A549 (cell line): Measurements from ENCODE around the gene RNASE7. TPM values are rescaled to one million over a fixed set of nuclear protein-coding genes. Genes with fewer than 3 reads are reported as not detected.

Source experiments
- ATAC-seq, 2 experiments: fragments of 200-7000 bp in 1 of 2; fragments of >200 bp in 1 of 2; cut with Nextera tagmentation in 1 of 2; cut with Tn5 transposase in 1 of 2; 3 replicates each; pipeline versions ENCODE4 v1.8.0 to v1.9.1; 2018 to 2020; ENCODE audit warnings: mild to moderate bottlenecking in 1 of 2, moderate library complexity in 1 of 2
- CTCF ChIA-PET: fragments of 300-600 bp; sonication (Branson Sonifier 250); formaldehyde crosslinking; extraction: SDS; loops from one replicate; lab custom pipeline; 2021; ENCODE audit warnings: antibody characterized with exemption, inconsistent platforms; lab: Yijun Ruan, JAX
- POLR2A ChIA-PET: fragments of 350-600 bp; formaldehyde crosslinking; extraction: SDS; loops from one replicate; lab custom pipeline; 2021; ENCODE audit warnings: antibody characterized with exemption, inconsistent platforms; lab: Yijun Ruan, JAX
- DNase-seq, 2 experiments: peaks; one replicate each; pipeline versions ENCODE4 v3.0.0 to v3.0.0-alpha.2; 2011 to 2016; ENCODE audit warnings: low read depth in 1 of 2, low spot score in 1 of 2
- FAIRE-seq: peaks from 2 replicates; lab custom pipeline; 2011; peaks lifted over from hg19 to GRCh38; lab: Jason Lieb, UNC
- H3K27ac ChIP-seq, 2 experiments: fragments of >200 bp; sonication (Bioruptor Twin); formaldehyde crosslinking; 3 replicates each; pipeline ENCODE4 v1.5.1; 2016 to 2017
- H3K4me1 ChIP-seq: fragments of >200 bp; sonication (Bioruptor Twin); formaldehyde crosslinking; 3 replicates; pipeline ENCODE4 v1.6.1; 2016
- H3K4me2 ChIP-seq: fragments of >200 bp; sonication (Bioruptor Twin); formaldehyde crosslinking; 3 replicates; pipeline ENCODE4 v1.6.1; 2016
- H3K4me3 ChIP-seq: fragments of >200 bp; sonication (Bioruptor Twin); formaldehyde crosslinking; 3 replicates; pipeline ENCODE4 v1.5.1; 2016
- H3K9me3 ChIP-seq: fragments of >200 bp; sonication (Bioruptor Twin); formaldehyde crosslinking; 3 replicates; pipeline ENCODE4 v1.6.1; 2016
- BHLHE40 ChIP-seq: IDR thresholded peaks from 2 replicates; pipeline ENCODE4 v1.6.1; 2012; ENCODE audit warnings: low read depth, low read length, inconsistent platforms
- CBX2 ChIP-seq: fragments of 200-600 bp; sonication (generic); IDR thresholded peaks from 2 replicates; pipeline ENCODE4 v1.6.1; 2016; ENCODE audit warnings: low read depth, mild to moderate bottlenecking, borderline replicate concordance
- CHD4 ChIP-seq: fragments of 200-600 bp; sonication (generic); IDR thresholded peaks from 2 replicates; pipeline ENCODE4 v1.6.1; 2016; ENCODE audit warnings: antibody characterized with exemption, mild to moderate bottlenecking, borderline replicate concordance
- EHF ChIP-seq: fragments of 250-450 bp; sonication (Bioruptor Pico); IDR thresholded peaks from 2 replicates; pipeline ENCODE4 v1.5.0; 2020; ENCODE audit warnings: mild to moderate bottlenecking
- FOSB ChIP-seq: fragments of 250-450 bp; sonication (Bioruptor Pico); IDR thresholded peaks from 2 replicates; pipeline ENCODE4 v1.5.0; 2020; ENCODE audit warnings: mild to moderate bottlenecking, moderate library complexity
- FOXS1 ChIP-seq: fragments of 250-450 bp; sonication (Bioruptor Pico); IDR thresholded peaks from 2 replicates; pipeline ENCODE4 v1.5.0; 2020; ENCODE audit warnings: mild to moderate bottlenecking, moderate library complexity
- HES2 ChIP-seq: fragments of >200 bp; sonication (Bioruptor Twin); formaldehyde crosslinking; IDR thresholded peaks from 2 replicates; pipeline ENCODE4 v1.6.1; 2016
- HMGXB4 ChIP-seq: fragments of 250-450 bp; sonication (Bioruptor Pico); IDR thresholded peaks from 2 replicates; pipeline ENCODE4 v1.5.0; 2021; ENCODE audit warnings: mild to moderate bottlenecking, moderate library complexity, borderline replicate concordance
- HOXA7 ChIP-seq: fragments of 250-450 bp; sonication (Bioruptor Pico); IDR thresholded peaks from 2 replicates; pipeline ENCODE4 v1.5.0; 2020; ENCODE audit warnings: mild to moderate bottlenecking, moderate library complexity
- HOXB13 ChIP-seq: fragments of 250-450 bp; sonication (Bioruptor Pico); IDR thresholded peaks from 2 replicates; pipeline ENCODE4 v1.5.0; 2020; ENCODE audit warnings: low read depth, mild to moderate bottlenecking, moderate library complexity
- JUN ChIP-seq, 2 experiments: fragments of >200 bp; sonication (Bioruptor Twin); formaldehyde crosslinking; IDR thresholded peaks; 2 replicates in 1 of 2; 3 replicates in 1 of 2; pipeline ENCODE4 v1.6.1; 2016 to 2017
- KDM1A ChIP-seq: fragments of 200-600 bp; sonication (generic); IDR thresholded peaks from 2 replicates; pipeline ENCODE4 v1.6.1; 2016; ENCODE audit warnings: low read depth, mild to moderate bottlenecking
- KDM5A ChIP-seq: fragments of 200-600 bp; sonication (generic); IDR thresholded peaks from 2 replicates; pipeline ENCODE4 v1.6.1; 2016; ENCODE audit warnings: antibody characterized with exemption, mild to moderate bottlenecking
- MAFK ChIP-seq: fragments of 450-650 bp; IDR thresholded peaks from 2 replicates; pipeline ENCODE4 v1.6.1; 2014; ENCODE audit not compliant: partially characterized antibody
- MAZ ChIP-seq: fragments of 150-350 bp; IDR thresholded peaks from 2 replicates; pipeline ENCODE4 v1.6.1; 2014; ENCODE audit warnings: antibody characterized with exemption, low read depth, low read length, borderline replicate concordance
- NFE2L2 ChIP-seq: fragments of 150-350 bp; conservative IDR thresholded peaks from 2 replicates; pipeline ENCODE4 v1.6.1; 2014; ENCODE audit warnings: low read length
- NR3C1 ChIP-seq: fragments of >200 bp; sonication (Bioruptor Twin); formaldehyde crosslinking; IDR thresholded peaks from 3 replicates; pipeline ENCODE4 v1.6.1; 2017
- PHF8 ChIP-seq: fragments of 200-600 bp; sonication (generic); IDR thresholded peaks from 2 replicates; pipeline ENCODE4 v1.6.1; 2016; ENCODE audit warnings: low read depth, mild to moderate bottlenecking, antibody characterized with exemption, moderate library complexity, borderline replicate concordance
- POLR2A ChIP-seq: IDR thresholded peaks from 2 replicates; pipeline ENCODE4 v1.6.1; 2012; ENCODE audit warnings: mild to moderate bottlenecking, low read length
- POLR2AphosphoS2 ChIP-seq: conservative IDR thresholded peaks from 2 replicates; pipeline ENCODE4 v1.6.1; 2012; ENCODE audit warnings: low read length, improper control_type of control experiment, inconsistent platforms
- RAD21 ChIP-seq, 2 experiments: fragments of >200 bp in 1 of 2; sonication (Bioruptor Twin) in 1 of 2; formaldehyde crosslinking in 1 of 2; IDR thresholded peaks in 1 of 2; conservative IDR thresholded peaks in 1 of 2; 2 replicates in 1 of 2; 3 replicates in 1 of 2; pipeline ENCODE4 v1.6.1; 2012 to 2018; ENCODE audit warnings: inconsistent platforms in 1 of 2
- RFX5 ChIP-seq: fragments of 450-650 bp; IDR thresholded peaks from 2 replicates; pipeline ENCODE4 v1.7.1; 2014; ENCODE audit warnings: antibody characterized with exemption, mild to moderate bottlenecking, moderate library complexity
- RNF2 ChIP-seq: fragments of 200-600 bp; sonication (generic); IDR thresholded peaks from 2 replicates; pipeline ENCODE4 v1.6.1; 2016; ENCODE audit warnings: low read depth, mild to moderate bottlenecking, antibody characterized with exemption, moderate library complexity, borderline replicate concordance
- SREBF2 ChIP-seq: fragments of 450-650 bp; IDR thresholded peaks from 2 replicates; pipeline ENCODE4 v1.6.1; 2014; ENCODE audit warnings: mild to moderate bottlenecking, moderate library complexity
- TFCP2L1 ChIP-seq: fragments of 250-450 bp; sonication (Bioruptor Pico); IDR thresholded peaks from 2 replicates; pipeline ENCODE4 v1.5.0; 2021; ENCODE audit warnings: mild to moderate bottlenecking
- ZSCAN20 ChIP-seq: fragments of 250-450 bp; sonication (Bioruptor Pico); IDR thresholded peaks from 2 replicates; pipeline ENCODE4 v1.8.0; 2022; ENCODE audit warnings: mild to moderate bottlenecking, moderate library complexity
- WGBS: methylation state at CpG from one replicate; pipeline ENCODE4 v1.1.6; 2017; ENCODE audit errors: missing lambda C conversion rate; 5-methylcytosine and 5-hydroxymethylcytosine counted together
- polyA plus RNA-seq, 4 experiments: library from polyadenylated mRNA; depleted of rRNA in 3 of 4; stranded (reverse); fragments of >200 nt; fragmentation: RNase III in 1 of 4; extraction: RNeasy Plus Mini Kit Qiagen cat#74134 plus additional on column Dnase treatment in 1 of 4; gene quantifications; 2 replicates in 3 of 4; 3 replicates in 1 of 4; pipeline ENCODE4 v1.2.3, GENCODE V29; 2011 to 2017
- TF ChIP-seq, protein P1 (sequence below): IDR thresholded peaks from 2 replicates; pipeline ENCODE4 v1.6.1; 2012
- TF ChIP-seq, protein P2 (sequence below): IDR thresholded peaks from 2 replicates; pipeline ENCODE4 v1.6.1; 2012; ENCODE audit warnings: low read depth, borderline replicate concordance

Gene RNASE7
- polyA plus RNA-seq, 2 of the 4 experiments (the other 2 are of a cell fraction), result not detected

DNA sequence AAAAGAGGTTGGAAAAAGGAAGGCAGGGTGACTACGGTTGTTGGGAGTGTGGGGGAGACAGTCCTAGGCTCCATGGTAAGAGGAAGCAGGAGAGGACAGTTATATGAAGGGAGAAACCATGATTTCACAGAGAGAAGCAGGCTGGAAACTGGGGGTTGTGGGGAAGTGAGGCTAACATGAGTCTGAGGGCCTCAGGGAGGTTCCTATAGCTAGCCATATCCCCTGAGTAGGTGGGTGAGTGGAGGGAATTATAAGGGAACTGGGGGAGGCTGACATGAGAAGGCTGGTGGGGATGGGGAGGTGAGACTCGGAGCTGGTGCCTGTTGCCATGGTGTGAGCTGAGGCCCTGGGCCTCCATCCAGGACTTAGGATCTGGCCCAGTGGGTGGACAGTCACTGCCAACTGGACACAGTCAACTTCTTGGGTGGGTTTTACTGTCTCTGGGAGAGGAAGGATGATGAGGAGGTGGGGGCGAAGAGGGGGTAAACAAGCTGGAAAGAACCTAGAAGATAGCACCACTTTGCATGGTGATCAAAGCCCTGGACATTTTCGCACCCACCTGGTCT, 8.9 kb upstream of the RNASE7 start:
- ChIA-PET POLR2A (no interaction called here), CTCF (interaction anchor here (0.6 to 12.5 kb wide), 4 partner anchors 17 to 574 kb away, joined by 3 to 210 read pairs (median 12); no protein-coding TSS in a partner anchor)
- ATAC-seq, result no peak
- Histone ChIP-seq H3K27ac (no peak overlapping the region), H3K4me3 (no peak overlapping the region), H3K9me3 (no peaks in the 10 kb centered on the region), H3K4me2 (no peak overlapping the region), H3K4me1 (no peaks in the 10 kb centered on the region)
- WGBS, result 33% methylated on average over 4 of the region's 4 CpGs
- TF ChIP-seq ZSCAN20 (no peak), POLR2A (no peak), RAD21 (conservative IDR thresholded peaks at IDR 0.05 in 1 of 2, IDR thresholded peaks at IDR 0.05 in 1 of 2) (no peak), NR3C1 (no peak), TFCP2L1 (no peak), NFE2L2 (no peak), KDM5A (no peak), HOXB13 (no peak), RFX5 (no peak), POLR2AphosphoS2 (no peak)
- TF ChIP-seq, protein P1, sequence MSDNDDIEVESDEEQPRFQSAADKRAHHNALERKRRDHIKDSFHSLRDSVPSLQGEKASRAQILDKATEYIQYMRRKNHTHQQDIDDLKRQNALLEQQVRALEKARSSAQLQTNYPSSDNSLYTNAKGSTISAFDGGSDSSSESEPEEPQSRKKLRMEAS, result no peak
- TF ChIP-seq, protein P2, sequence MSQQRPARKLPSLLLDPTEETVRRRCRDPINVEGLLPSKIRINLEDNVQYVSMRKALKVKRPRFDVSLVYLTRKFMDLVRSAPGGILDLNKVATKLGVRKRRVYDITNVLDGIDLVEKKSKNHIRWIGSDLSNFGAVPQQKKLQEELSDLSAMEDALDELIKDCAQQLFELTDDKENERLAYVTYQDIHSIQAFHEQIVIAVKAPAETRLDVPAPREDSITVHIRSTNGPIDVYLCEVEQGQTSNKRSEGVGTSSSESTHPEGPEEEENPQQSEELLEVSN, result no peak
- no peak for DNase-seq
- FAIRE-seq, result no peak

- POLR2A ChIA-PET, result no interaction called here
- DNase-seq (no peak), ATAC-seq (no peak), FAIRE-seq (no peak)
- no peaks in the 10 kb centered on the region for H3K4me1 ChIP-seq
- H3K27ac ChIP-seq, result no peak within 1 kb of the TSS
- no peak within 1 kb of the TSS for H3K4me2 ChIP-seq
- CTCF ChIA-PET, result interaction anchor here (1.1 to 12.5 kb wide), 8 partner anchors 8 to 75 kb away, joined by 3 to 210 read pairs (median 8); no protein-coding TSS in a partner anchor
- 30% methylated on average over 5 of the region's 5 CpGs for WGBS
- TF ChIP-seq ZSCAN20, result no peak
- no peak for TF ChIP-seq TFCP2L1
- TF ChIP-seq POLR2A, result no peak
- no peak for TF ChIP-seq RFX5
- TF ChIP-seq FOSB (CRISPR knock-in tag), result no peak
- H3K9me3 ChIP-seq, result no peaks in the 10 kb centered on the region
- no peak within 1 kb of the TSS for H3K4me3 ChIP-seq
These were observed 7.5 kb upstream of the RNASE7 start, which contains the start of gene RNASE13 for GRCh38 chr14:21034707-21035106. TSS of gene RNASE13 (minus strand) at chr14:21034807. CDS start at chr14:21034288, 519 bp downstream.

DNA sequence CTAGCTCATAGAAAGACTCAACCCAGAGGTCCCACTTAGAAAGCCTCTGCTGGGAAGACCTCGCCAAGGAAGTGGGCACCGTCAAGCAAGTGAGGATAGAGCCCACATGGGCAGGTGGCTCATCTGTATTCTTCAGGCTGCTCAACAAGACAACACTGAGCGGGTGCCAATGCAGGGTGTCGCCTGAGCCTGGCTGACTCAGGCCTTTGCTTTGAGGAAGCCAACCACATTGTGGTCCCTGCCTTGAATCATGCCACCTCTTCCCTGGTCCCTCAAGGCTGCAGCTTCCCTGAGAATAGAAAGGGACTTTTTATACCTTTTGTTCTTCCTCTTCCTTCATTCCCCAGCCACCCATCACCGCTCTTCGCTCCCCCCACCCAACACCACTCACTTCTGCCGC, 5.4 kb upstream of the RNASE7 start:
- H3K4me3 ChIP-seq, result no peak overlapping the region
- FAIRE-seq, result no peak
- ChIA-PET POLR2A (no interaction called here), CTCF (interaction anchor here (1.1 to 12.5 kb wide), 4 partner anchors 21 to 163 kb away, joined by 3 to 210 read pairs (median 11); no protein-coding TSS in a partner anchor)
- 76% methylated on average over 7 of the region's 7 CpGs for WGBS
- H3K4me2 ChIP-seq, result no peak overlapping the region
- H3K4me1 ChIP-seq, result no peaks in the 10 kb centered on the region
- no peak for ATAC-seq
- no peaks in the 10 kb centered on the region for H3K9me3 ChIP-seq
- H3K27ac ChIP-seq, result no peak overlapping the region
- DNase-seq, result no peak
- TF ChIP-seq KDM5A (no peak), JUN (IDR thresholded peaks at IDR 0.05) (no peak), PHF8 (no peak), NR3C1 (no peak), HMGXB4 (CRISPR knock-in tag) (no peak), HOXA7 (no peak), FOXS1 (CRISPR knock-in tag) (no peak), KDM1A (no peak), EHF (CRISPR knock-in tag) (no peak), RNF2 (no peak), CBX2 (no peak), SREBF2 (no peak), HOXB13 (no peak), CHD4 (no peak), BHLHE40 (no peak), MAFK (no peak), MAZ (no peak), RAD21 (conservative IDR thresholded peaks at IDR 0.05 in 1 of 2, IDR thresholded peaks at IDR 0.05 in 1 of 2) (no peak), HES2 (no peak)
